ENCODE data around the gene PDZRN4.

DNA sequence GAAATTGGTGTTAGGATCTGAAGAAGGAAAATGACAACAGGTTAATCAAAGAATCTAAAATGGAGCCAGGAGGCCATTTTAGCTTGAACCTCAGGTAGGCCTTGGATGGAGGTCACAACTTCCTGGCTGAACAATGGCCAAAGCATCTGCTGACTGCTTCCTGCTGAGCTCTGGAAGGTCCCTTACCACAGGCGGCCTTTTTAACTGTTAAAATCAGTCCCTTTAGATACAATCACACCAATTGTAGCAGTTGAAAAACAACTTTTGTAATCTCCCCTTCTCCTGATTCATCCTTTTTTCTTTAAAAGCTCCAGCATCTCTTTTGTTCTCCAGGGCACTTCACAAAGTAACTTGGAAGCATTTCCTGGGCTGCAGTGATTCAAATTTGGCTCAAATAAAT lies 388.8 kb downstream of the PDZRN4 start:
- TF ChIP-seq, protein P1, sequence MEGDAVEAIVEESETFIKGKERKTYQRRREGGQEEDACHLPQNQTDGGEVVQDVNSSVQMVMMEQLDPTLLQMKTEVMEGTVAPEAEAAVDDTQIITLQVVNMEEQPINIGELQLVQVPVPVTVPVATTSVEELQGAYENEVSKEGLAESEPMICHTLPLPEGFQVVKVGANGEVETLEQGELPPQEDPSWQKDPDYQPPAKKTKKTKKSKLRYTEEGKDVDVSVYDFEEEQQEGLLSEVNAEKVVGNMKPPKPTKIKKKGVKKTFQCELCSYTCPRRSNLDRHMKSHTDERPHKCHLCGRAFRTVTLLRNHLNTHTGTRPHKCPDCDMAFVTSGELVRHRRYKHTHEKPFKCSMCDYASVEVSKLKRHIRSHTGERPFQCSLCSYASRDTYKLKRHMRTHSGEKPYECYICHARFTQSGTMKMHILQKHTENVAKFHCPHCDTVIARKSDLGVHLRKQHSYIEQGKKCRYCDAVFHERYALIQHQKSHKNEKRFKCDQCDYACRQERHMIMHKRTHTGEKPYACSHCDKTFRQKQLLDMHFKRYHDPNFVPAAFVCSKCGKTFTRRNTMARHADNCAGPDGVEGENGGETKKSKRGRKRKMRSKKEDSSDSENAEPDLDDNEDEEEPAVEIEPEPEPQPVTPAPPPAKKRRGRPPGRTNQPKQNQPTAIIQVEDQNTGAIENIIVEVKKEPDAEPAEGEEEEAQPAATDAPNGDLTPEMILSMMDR (IDR thresholded peaks at IDR 0.05), result no peak
- no peak for TF ChIP-seq POLR2A (IDR thresholded peaks at IDR 0.05)
